HCT116 (cell line): ENCODE data around the gene TMEM40. TPM values are rescaled to one million over a fixed set of nuclear protein-coding genes. Genes with fewer than 3 reads are reported as not detected.
A peak's percentile ranks its signal among the peaks of the same experiment; 100 is the strongest.

Experiments
- ATAC-seq: fragments of 200-7000 bp; cut with Tn5 transposase; 2 replicates; pipeline ENCODE4 v1.9.1; 2020; ENCODE audit warnings: mild to moderate bottlenecking, moderate library complexity
- BruUV-seq: library from RNA; stranded (reverse); fragments of 400-500 nt; replicated peaks from 2 replicates; lab custom pipeline; 2021; lab: Mats Ljungman, UMichigan
- CTCF ChIA-PET: fragments of 300-600 bp; sonication (Branson Sonifier 250); formaldehyde crosslinking; loops from one replicate; lab custom pipeline; 2021; ENCODE audit warnings: antibody characterized with exemption; lab: Charles Lee
- POLR2A ChIA-PET: fragments of 300-600, 350-600 bp; sonication (Branson Sonifier 250); formaldehyde crosslinking; loops from one replicate; lab custom pipeline; 2021; ENCODE audit warnings: antibody characterized with exemption; lab: Charles Lee
- RAD21 ChIA-PET, 2 experiments: fragments of 300-600 bp; sonication (Branson Sonifier 250); formaldehyde crosslinking; loops; one replicate each; lab custom pipeline; 2023; ENCODE audit warnings: low total read pairs in 2 of 2; ENCODE audit not compliant: uncharacterized antibody in 2 of 2, unreplicated experiment in 2 of 2, low non-redundant PET in 1 of 2; lab: Charles Lee
- DNase-seq: peaks from one replicate; pipeline ENCODE4 v3.0.0-alpha.2; 2010; ENCODE audit warnings: low read depth, low spot score
- H2AFZ ChIP-seq: fragments of 200-600 bp; shearing (Covaris generic), sonication (generic); 2 replicates; pipeline ENCODE4 v1.6.1; 2017; ENCODE audit warnings: low read depth, mixed run types, mixed read lengths, antibody characterized with exemption, low read length; ENCODE audit not compliant: poor library complexity, severe bottlenecking
- H3K27ac ChIP-seq: 2 replicates; pipeline ENCODE4 v1.5.1; 2012; ENCODE audit warnings: low read depth, low read length
- H3K27me3 ChIP-seq: fragments of 200-600 bp; sonication (generic); 2 replicates; pipeline ENCODE4 v1.6.1; 2016; ENCODE audit warnings: mixed run types, low read length, mixed read lengths; ENCODE audit not compliant: insufficient read depth
- H3K36me3 ChIP-seq, 2 experiments: fragments of 200-500 bp in 1 of 2; fragments of 200-600 bp in 1 of 2; sonication (Bioruptor generic) in 1 of 2; sonication (generic) in 1 of 2; 2 replicates each; pipeline versions ENCODE4 v1.5.1 to v1.6.1; 2014 to 2016; ENCODE audit warnings: low read length in 2 of 2, inconsistent platforms in 1 of 2, mixed read lengths in 1 of 2, mixed run types in 1 of 2; ENCODE audit not compliant: insufficient read depth in 2 of 2, control insufficient read depth in 1 of 2
- H3K4me1 ChIP-seq, 2 experiments: fragments of 200-600 bp in 1 of 2; sonication (generic) in 1 of 2; 2 replicates each; pipeline versions ENCODE4 v1.5.1 to v1.6.1; 2012 to 2017; ENCODE audit warnings: low read length in 2 of 2, inconsistent platforms in 1 of 2, mild to moderate bottlenecking in 1 of 2, mixed read lengths in 1 of 2, mixed run types in 1 of 2, moderate library complexity in 1 of 2; ENCODE audit not compliant: insufficient read depth in 2 of 2, control insufficient read depth in 1 of 2
- H3K4me2 ChIP-seq: fragments of 200-600 bp; sonication (generic); 2 replicates; pipeline ENCODE4 v1.6.1; 2017; ENCODE audit warnings: mixed run types, low read length, mixed read lengths
- H3K4me3 ChIP-seq, 2 experiments: fragments of 200-600 bp in 1 of 2; sonication (generic) in 1 of 2; replicated peaks in 1 of 2; 2 replicates each; pipeline ENCODE4 v1.5.1; 2011 to 2016; ENCODE audit warnings: low read length in 2 of 2, control low read depth in 1 of 2, low read depth in 1 of 2, mild to moderate bottlenecking in 1 of 2, mixed read lengths in 1 of 2, mixed run types in 1 of 2
- H3K79me2 ChIP-seq: fragments of 200-600 bp; sonication (generic); 2 replicates; pipeline ENCODE4 v1.6.1; 2017; ENCODE audit warnings: mild to moderate bottlenecking, mixed run types, low read length, moderate library complexity, mixed read lengths; ENCODE audit not compliant: insufficient read depth
- H3K9ac ChIP-seq: fragments of 200-600 bp; sonication (generic); 2 replicates; pipeline ENCODE4 v1.6.1; 2016; ENCODE audit warnings: low read length, mixed read lengths
- H3K9me2 ChIP-seq: fragments of 200-600 bp; sonication (generic), shearing (Covaris generic); 2 replicates; pipeline ENCODE4 v1.6.1; 2017; ENCODE audit warnings: mixed run types, mild to moderate bottlenecking, moderate library complexity; ENCODE audit not compliant: insufficient read depth
- H3K9me3 ChIP-seq, 2 experiments: fragments of 200-500 bp in 1 of 2; fragments of 200-600 bp in 1 of 2; sonication (Bioruptor generic) in 1 of 2; sonication (generic) in 1 of 2; 2 replicates each; pipeline ENCODE4 v1.6.1; 2014 to 2017; ENCODE audit warnings: low read length in 2 of 2, mixed read lengths in 2 of 2, inconsistent platforms in 1 of 2, low read depth in 1 of 2, mild to moderate bottlenecking in 1 of 2, mixed run types in 1 of 2, moderate library complexity in 1 of 2; ENCODE audit not compliant: control insufficient read depth in 1 of 2, insufficient read depth in 1 of 2
- H4K20me1 ChIP-seq: fragments of 200-600 bp; sonication (generic), shearing (Covaris generic); 2 replicates; pipeline ENCODE4 v1.6.1; 2017; ENCODE audit warnings: mixed run types, mild to moderate bottlenecking, moderate library complexity; ENCODE audit not compliant: insufficient read depth
- CBX3 ChIP-seq: IDR thresholded peaks from 2 replicates; pipeline ENCODE4 v1.6.1; 2012; ENCODE audit warnings: low read depth
- EGR1 ChIP-seq: IDR thresholded peaks from 2 replicates; pipeline ENCODE4 v1.6.1; 2012; ENCODE audit warnings: low read depth
- EZH2phosphoT487 ChIP-seq: fragments of 200-600 bp; IDR thresholded peaks from 2 replicates; pipeline ENCODE4 v1.6.1; 2018; ENCODE audit warnings: antibody characterized with exemption, borderline replicate concordance
- FOSL1 ChIP-seq: IDR thresholded peaks from 2 replicates; pipeline ENCODE4 v1.6.1; 2012; ENCODE audit warnings: low read depth
- JUND ChIP-seq: IDR thresholded peaks from 2 replicates; pipeline ENCODE4 v1.6.1; 2012
- MAX ChIP-seq: IDR thresholded peaks from 2 replicates; pipeline ENCODE4 v1.6.1; 2012
- POLR2A ChIP-seq: IDR thresholded peaks from 2 replicates; pipeline ENCODE4 v1.7.0; 2011; ENCODE audit warnings: borderline replicate concordance; ENCODE audit not compliant: insufficient read depth, insufficient read length; ENCODE audit errors: extremely low read depth
- POLR2AphosphoS5 ChIP-seq: IDR thresholded peaks from 2 replicates; pipeline ENCODE4 v1.6.1; 2011; ENCODE audit warnings: mild to moderate bottlenecking, low read depth, low read length, moderate library complexity
- RAD21 ChIP-seq: IDR thresholded peaks from 2 replicates; pipeline ENCODE4 v1.6.1; 2012; ENCODE audit warnings: low read depth, mild to moderate bottlenecking
- REST ChIP-seq: IDR thresholded peaks from 2 replicates; pipeline ENCODE4 v1.6.1; 2012; ENCODE audit warnings: low read depth
- SIN3A ChIP-seq: IDR thresholded peaks from 2 replicates; pipeline ENCODE4 v1.6.1; 2012; ENCODE audit warnings: low read depth
- SP1 ChIP-seq: IDR thresholded peaks from 2 replicates; pipeline ENCODE4 v1.6.1; 2012; ENCODE audit warnings: low read depth
- TCF7L2 ChIP-seq: IDR thresholded peaks from 2 replicates; pipeline ENCODE4 v1.7.0; 2011; ENCODE audit warnings: borderline replicate concordance, inconsistent platforms; ENCODE audit not compliant: insufficient read depth, insufficient read length; ENCODE audit errors: extremely low read depth
- YY1 ChIP-seq: IDR thresholded peaks from 2 replicates; pipeline ENCODE4 v1.6.1; 2011; ENCODE audit warnings: low read length, low read depth, moderate library complexity, mild to moderate bottlenecking; ENCODE audit not compliant: insufficient replicate concordance; ENCODE audit errors: extremely low read depth
- ZBTB33 ChIP-seq: IDR thresholded peaks from 2 replicates; pipeline ENCODE4 v1.6.1; 2011; ENCODE audit warnings: mild to moderate bottlenecking, low read length, moderate library complexity; ENCODE audit not compliant: insufficient replicate concordance; ENCODE audit errors: extremely low read depth
- intact Hi-C: fragments of 100-400 bp; cut with micrococcal nuclease; formaldehyde crosslinking; loops from 2 replicates; pipeline ENCODE4 v1.10.0; 2022
- total RNA-seq: library from RNA; stranded (reverse); gene quantifications from one replicate; pipeline ENCODE4 v1.2.1, GENCODE V29; 2021; ENCODE audit not compliant: unreplicated experiment
- TF ChIP-seq, protein P1 (sequence below): IDR thresholded peaks from 2 replicates; pipeline ENCODE4 v1.6.1; 2012

The TMEM40 gene
- total RNA-seq, 1 experiment from 2014 or later = 12.3 TPM

- CTCF ChIA-PET = interaction anchor here (1.3 kb wide), 1 partner anchor 31 kb away, joined by 3 read pairs; no protein-coding TSS in a partner anchor
- Histone ChIP-seq H3K27ac (peak overlapping the region; percentile 49), H3K4me1 (peaks cover 15 to 53% of the 10 kb centered on the region in 2 experiments), H2AFZ (peak overlapping the region; percentile 73), H3K9me3 (no peaks in the 10 kb centered on the region), H3K9me2 (no peaks in the 10 kb centered on the region), H3K4me3 (no peak overlapping the region), H3K9ac (peak overlapping the region; percentile 31), H3K79me2 (no peaks in the 10 kb centered on the region), H3K27me3 (no peaks in the 10 kb centered on the region), H3K4me2 (peak overlapping the region; percentile 27), H3K36me3 (no peaks in the 10 kb centered on the region), H4K20me1 (no peaks in the 10 kb centered on the region)
- no peak for TF ChIP-seq RAD21
- TF ChIP-seq YY1 = peak; percentile 71
- no peak for TF ChIP-seq JUND
- no peak for TF ChIP-seq EZH2phosphoT487
- TF ChIP-seq FOSL1 = no peak
- no peak for TF ChIP-seq REST
- TF ChIP-seq ZBTB33 = no peak
- peak; percentile 26; the same call in 1 of the 2 replicates for TF ChIP-seq POLR2AphosphoS5
- TF ChIP-seq CBX3 = no peak
- TF ChIP-seq SIN3A = no peak
- TF ChIP-seq POLR2A = no peak
- no peak for TF ChIP-seq SP1
- no peak for TF ChIP-seq EGR1
- no peak for TF ChIP-seq MAX
- no peak for TF ChIP-seq TCF7L2
- TF ChIP-seq, protein P1, sequence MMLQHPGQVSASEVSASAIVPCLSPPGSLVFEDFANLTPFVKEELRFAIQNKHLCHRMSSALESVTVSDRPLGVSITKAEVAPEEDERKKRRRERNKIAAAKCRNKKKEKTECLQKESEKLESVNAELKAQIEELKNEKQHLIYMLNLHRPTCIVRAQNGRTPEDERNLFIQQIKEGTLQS = no peak
- BruUV-seq = no TSS peak
- peak; percentile 50 for ATAC-seq
- peak; percentile 47 for DNase-seq
- intact Hi-C loops = no loop called here
- RAD21 ChIA-PET = no interaction called here
- POLR2A ChIA-PET = interaction anchor here (0.6 kb wide), 1 partner anchor 9 kb away, joined by 3 read pairs; the partner anchor contains the start of gene TMEM40
Measured at GRCh38 chr3:12750223-12750622, 8.8 kb downstream of the TMEM40 start.
